GM18505 (cell line): Measurements from ENCODE around the gene CTAGE8.
"Not testable (repeated sequence)": the region's sequence is repeated elsewhere in the genome, so short reads cannot be mapped to it uniquely, and the experiment has no call there.

Source experiments
- ATAC-seq: cut with Tn5 transposase; IDR thresholded peaks from one replicate; pipeline ENCODE4 v1.9.1; 2021; ENCODE audit not compliant: unreplicated experiment

CTAGE8 gene

GRCh38 chr7:144269188-144269587 lies at the start of gene CTAGE8:
TSS of gene CTAGE8 (minus strand) at chr7:144269288. CDS start at chr7:144269250, 38 bp downstream.
- ATAC-seq: not testable (repeated sequence)

GRCh38 chr7:144317537-144317936 lies 48.4 kb upstream of the CTAGE8 start:
- ATAC-seq: not testable (repeated sequence)

- not testable (repeated sequence) for ATAC-seq
These were observed 42.9 kb upstream of the CTAGE8 start, which contains the start of gene OR2A1 for GRCh38 chr7:144311872-144312469. TSS of gene OR2A1 (plus strand) at chr7:144312419. CDS start at chr7:144318125, 5,706 bp downstream.

GRCh38 chr7:144311218-144311617 lies 42.1 kb upstream of the CTAGE8 start:
- ATAC-seq: not testable (repeated sequence)

GRCh38 chr7:144309702-144310101 lies 40.6 kb upstream of the CTAGE8 start:
- ATAC-seq: not testable (repeated sequence)

- not testable (repeated sequence) for ATAC-seq
These were observed 36.1 kb upstream of the CTAGE8 start for GRCh38 chr7:144305156-144305555.

- not testable (repeated sequence) for ATAC-seq
These were observed 34.5 kb upstream of the CTAGE8 start for GRCh38 chr7:144303607-144304006.

GRCh38 chr7:144302578-144303303 lies 33.7 kb upstream of the CTAGE8 start:
- peak; percentile 58 for ATAC-seq

- peak; percentile 75 for ATAC-seq
These were observed 24.9 kb upstream of the CTAGE8 start for GRCh38 chr7:144293794-144294499.

- not testable (repeated sequence) for ATAC-seq
These were observed 23.5 kb upstream of the CTAGE8 start for GRCh38 chr7:144292384-144293161.

- ATAC-seq: not testable (repeated sequence)
These were observed 22.5 kb upstream of the CTAGE8 start for GRCh38 chr7:144291607-144292006.

GRCh38 chr7:144287171-144287784 lies 18.2 kb upstream of the CTAGE8 start:
- ATAC-seq: not testable (repeated sequence)

GRCh38 chr7:144283716-144284115 lies 14.6 kb upstream of the CTAGE8 start:
- not testable (repeated sequence) for ATAC-seq

- ATAC-seq: not testable (repeated sequence)
These were observed 13.4 kb upstream of the CTAGE8 start for GRCh38 chr7:144282490-144282889.

- ATAC-seq: not testable (repeated sequence)
These were observed 12.9 kb upstream of the CTAGE8 start for GRCh38 chr7:144281981-144282380.

- not testable (repeated sequence) for ATAC-seq
These were observed 10.9 kb upstream of the CTAGE8 start for GRCh38 chr7:144280010-144280409.

- ATAC-seq: not testable (repeated sequence)
These were observed 6.2 kb upstream of the CTAGE8 start for GRCh38 chr7:144275281-144275680.

- ATAC-seq: not testable (repeated sequence)
These were observed 4.4 kb downstream of the CTAGE8 start, which contains the start of gene OR2A7 for GRCh38 chr7:144264692-144265091. TSS of gene OR2A7 (minus strand) at chr7:144264792. CDS start at chr7:144259628, 5,164 bp downstream.

- not testable (repeated sequence) for ATAC-seq
These were observed 7.0 kb downstream of the CTAGE8 start for GRCh38 chr7:144262128-144262527.

- ATAC-seq: not testable (repeated sequence)
These were observed 10.0 kb downstream of the CTAGE8 start for GRCh38 chr7:144259067-144259466.
